ENCODE results near the gene CD7. TPM values are rescaled to one million over a fixed set of nuclear protein-coding genes. Genes with fewer than 3 reads are reported as not detected.

CD7 gene
- total and polyA plus RNA-seq, 9 of the 15 experiments (the other 6 are each of a cell fraction or from before 2014, with no cell fraction given): 0.21 to 0.35 TPM; not detected in 7

- TF ChIP-seq ZNF512 (tag; IDR thresholded peaks at IDR 0.05) (no peak), ZNF766 (CRISPR knock-in tag; conservative IDR thresholded peaks at IDR 0.05) (peak; percentile 75; the same call in 1 of the 2 replicates), HES1 (IDR thresholded peaks at IDR 0.05; ENCODE audit: low read depth) (0 out of 2 replicates have a peak, but pooled peaks have one; percentile 14), ZNF184 (CRISPR knock-in tag; IDR thresholded peaks at IDR 0.05) (no peak), TBP (optimal IDR thresholded peaks at IDR 0.05; ENCODE audit: low read depth, low read length) (peak; percentile 12), HDAC1 (IDR thresholded peaks at IDR 0.05) (peak in 1 of 2 experiments; percentile 80; a peak in 2 of 4 replicates), ZBTB9 (CRISPR knock-in tag; IDR thresholded peaks at IDR 0.05) (peak; percentile 72; the same call in 1 of the 2 replicates), HLTF (IDR thresholded peaks at IDR 0.05) (peak; percentile 72; the same call in 1 of the 2 replicates), CCNT2 (IDR thresholded peaks at IDR 0.05; ENCODE audit: borderline replicate concordance, extremely low read depth, insufficient read length, low read depth, low read length) (peak; percentile 90), ZBED1 (IDR thresholded peaks at IDR 0.05) (peak; percentile 61; the same call in 1 of the 2 replicates), TAF15 (IDR thresholded peaks at IDR 0.05; ENCODE audit: low read depth, low read length) (no peak), MCM7 (IDR thresholded peaks at IDR 0.05) (no peak), ZNF311 (CRISPR knock-in tag; IDR thresholded peaks at IDR 0.05) (no peak), POLR2B (IDR thresholded peaks at IDR 0.05; ENCODE audit: low read depth, partially characterized antibody) (no peak), NCOA4 (IDR thresholded peaks at IDR 0.05; ENCODE audit: partially characterized antibody) (no peak), RBFOX2 (IDR thresholded peaks at IDR 0.05; ENCODE audit: low read depth, low read length) (peak; percentile 74)
- TF ChIP-seq, protein P1, sequence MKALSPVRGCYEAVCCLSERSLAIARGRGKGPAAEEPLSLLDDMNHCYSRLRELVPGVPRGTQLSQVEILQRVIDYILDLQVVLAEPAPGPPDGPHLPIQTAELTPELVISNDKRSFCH (CRISPR knock-in tag; IDR thresholded peaks at IDR 0.05): no peak
- TF ChIP-seq, protein P1 (tag; IDR thresholded peaks at IDR 0.05): peak; percentile 36; the same call in 1 of the 2 replicates
- TF ChIP-seq, protein P2, sequence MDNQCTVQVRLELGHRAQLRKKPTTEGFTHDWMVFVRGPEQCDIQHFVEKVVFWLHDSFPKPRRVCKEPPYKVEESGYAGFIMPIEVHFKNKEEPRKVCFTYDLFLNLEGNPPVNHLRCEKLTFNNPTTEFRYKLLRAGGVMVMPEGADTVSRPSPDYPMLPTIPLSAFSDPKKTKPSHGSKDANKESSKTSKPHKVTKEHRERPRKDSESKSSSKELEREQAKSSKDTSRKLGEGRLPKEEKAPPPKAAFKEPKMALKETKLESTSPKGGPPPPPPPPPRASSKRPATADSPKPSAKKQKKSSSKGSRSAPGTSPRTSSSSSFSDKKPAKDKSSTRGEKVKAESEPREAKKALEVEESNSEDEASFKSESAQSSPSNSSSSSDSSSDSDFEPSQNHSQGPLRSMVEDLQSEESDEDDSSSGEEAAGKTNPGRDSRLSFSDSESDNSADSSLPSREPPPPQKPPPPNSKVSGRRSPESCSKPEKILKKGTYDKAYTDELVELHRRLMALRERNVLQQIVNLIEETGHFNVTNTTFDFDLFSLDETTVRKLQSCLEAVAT (IDR thresholded peaks at IDR 0.05): 0 out of 4 replicates have a peak, but pooled peaks of 1 of the 2 experiments have one; percentile 28
- TF ChIP-seq, protein P3, sequence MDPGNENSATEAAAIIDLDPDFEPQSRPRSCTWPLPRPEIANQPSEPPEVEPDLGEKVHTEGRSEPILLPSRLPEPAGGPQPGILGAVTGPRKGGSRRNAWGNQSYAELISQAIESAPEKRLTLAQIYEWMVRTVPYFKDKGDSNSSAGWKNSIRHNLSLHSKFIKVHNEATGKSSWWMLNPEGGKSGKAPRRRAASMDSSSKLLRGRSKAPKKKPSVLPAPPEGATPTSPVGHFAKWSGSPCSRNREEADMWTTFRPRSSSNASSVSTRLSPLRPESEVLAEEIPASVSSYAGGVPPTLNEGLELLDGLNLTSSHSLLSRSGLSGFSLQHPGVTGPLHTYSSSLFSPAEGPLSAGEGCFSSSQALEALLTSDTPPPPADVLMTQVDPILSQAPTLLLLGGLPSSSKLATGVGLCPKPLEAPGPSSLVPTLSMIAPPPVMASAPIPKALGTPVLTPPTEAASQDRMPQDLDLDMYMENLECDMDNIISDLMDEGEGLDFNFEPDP (CRISPR knock-in tag; IDR thresholded peaks at IDR 0.05): no peak
These were observed 19.5 kb downstream of the CD7 start (continued) for GRCh38 chr17:82297714-82298537.

All from K562 (cell line).